Islet of Langerhans (tissue), 1 donor: ENCODE measurements around the gene ASIC2.

ENCODE experiments used
- FAIRE-seq: peaks from one replicate; lab custom pipeline; 2011; peaks lifted over from hg19 to GRCh38; lab: Jason Lieb, UNC

ASIC2 gene

DNA sequence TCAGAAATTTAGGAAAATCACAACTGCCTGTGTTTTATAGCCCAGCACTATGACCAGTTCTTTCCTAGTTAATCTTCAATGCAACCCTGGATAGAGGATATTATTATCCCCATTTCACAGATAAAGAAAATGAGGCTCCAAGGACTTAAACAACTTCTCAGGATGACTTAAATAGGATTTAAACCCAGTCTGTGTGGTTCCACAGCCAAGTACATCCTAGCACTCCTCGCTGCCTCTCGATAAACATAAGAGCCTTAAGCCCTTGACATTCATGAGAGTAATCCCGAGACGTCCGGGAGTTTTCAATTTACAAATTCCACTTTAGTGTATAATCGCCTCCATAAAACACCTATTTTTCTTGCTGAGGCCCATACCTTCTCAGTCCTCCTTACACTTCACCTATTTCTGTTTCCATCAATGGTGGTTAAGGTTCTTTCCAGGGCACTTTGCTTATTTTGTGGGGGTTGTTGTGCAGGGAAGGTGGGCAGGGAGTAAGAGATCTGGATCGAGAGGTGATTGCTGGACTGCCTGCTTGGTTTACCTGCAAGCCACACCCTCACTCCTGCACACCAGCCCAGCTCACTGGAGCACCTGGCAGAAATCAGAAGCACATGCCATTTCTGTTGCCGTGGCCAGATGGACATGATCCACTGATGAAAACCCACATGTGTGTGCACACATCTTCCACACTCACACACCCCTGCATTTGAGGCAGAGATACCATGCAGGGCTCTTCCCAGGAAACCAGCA lies 50.5 kb downstream of the ASIC2 start:
- no peak for FAIRE-seq

DNA sequence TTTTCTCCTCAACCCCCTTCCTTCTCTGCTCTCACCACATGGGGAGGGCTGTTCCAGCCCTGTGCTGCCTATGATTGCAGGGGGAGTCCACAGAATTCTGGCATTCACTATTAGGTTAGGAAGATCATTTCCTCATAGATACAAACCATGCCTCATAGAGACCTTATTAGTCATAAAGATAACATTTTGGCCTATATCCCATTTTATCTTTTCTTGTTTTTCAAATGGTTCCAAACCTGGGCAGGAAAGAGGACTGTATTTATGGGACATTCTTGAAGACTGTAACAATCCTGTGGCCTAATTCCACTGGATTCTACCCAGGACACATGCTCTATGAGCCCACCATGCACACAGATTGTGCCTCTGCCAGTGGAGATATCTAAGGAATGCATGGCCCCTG lies 51.7 kb downstream of the ASIC2 start:
- no peak for FAIRE-seq

DNA sequence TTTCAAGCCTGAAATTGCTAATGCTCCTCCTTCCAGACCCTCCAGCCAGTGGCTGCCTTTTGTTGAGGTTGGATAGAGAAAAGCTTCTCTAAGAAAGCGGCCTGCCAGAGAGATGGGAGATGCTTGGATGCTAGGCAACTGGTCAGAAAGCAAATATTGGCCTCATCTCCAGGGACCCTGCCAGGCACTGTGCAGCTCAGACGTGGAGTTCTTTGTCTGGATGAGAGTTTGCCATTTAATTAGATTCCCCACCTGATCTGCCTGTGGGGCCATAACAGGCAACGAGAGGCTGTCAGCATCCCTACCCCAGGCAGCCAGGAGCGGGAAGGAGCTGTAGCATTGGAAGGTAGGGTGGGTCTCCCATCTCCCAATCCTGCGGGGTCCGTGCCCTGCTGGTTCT lies 52.7 kb downstream of the ASIC2 start:
- FAIRE-seq, result no peak

DNA sequence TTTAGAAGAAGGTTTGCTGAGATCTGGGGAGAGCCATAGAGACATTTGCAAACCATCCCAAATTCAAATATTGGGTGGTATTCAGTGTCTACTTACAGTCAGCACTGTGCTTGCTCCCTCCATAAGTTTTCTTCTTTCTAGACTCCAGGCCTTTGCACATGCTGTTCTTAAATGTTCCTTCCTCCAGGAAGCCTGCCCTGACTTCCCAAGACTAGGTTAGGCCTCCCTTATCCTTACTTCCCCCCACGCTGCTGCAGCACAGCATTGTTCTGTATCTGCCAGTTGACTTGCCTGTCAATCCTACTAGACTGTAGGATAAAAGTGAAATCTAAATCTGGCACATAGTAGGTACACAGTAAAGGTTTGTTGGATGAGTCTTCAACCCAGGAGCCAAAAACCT lies 53.4 kb downstream of the ASIC2 start:
- no peak for FAIRE-seq

DNA sequence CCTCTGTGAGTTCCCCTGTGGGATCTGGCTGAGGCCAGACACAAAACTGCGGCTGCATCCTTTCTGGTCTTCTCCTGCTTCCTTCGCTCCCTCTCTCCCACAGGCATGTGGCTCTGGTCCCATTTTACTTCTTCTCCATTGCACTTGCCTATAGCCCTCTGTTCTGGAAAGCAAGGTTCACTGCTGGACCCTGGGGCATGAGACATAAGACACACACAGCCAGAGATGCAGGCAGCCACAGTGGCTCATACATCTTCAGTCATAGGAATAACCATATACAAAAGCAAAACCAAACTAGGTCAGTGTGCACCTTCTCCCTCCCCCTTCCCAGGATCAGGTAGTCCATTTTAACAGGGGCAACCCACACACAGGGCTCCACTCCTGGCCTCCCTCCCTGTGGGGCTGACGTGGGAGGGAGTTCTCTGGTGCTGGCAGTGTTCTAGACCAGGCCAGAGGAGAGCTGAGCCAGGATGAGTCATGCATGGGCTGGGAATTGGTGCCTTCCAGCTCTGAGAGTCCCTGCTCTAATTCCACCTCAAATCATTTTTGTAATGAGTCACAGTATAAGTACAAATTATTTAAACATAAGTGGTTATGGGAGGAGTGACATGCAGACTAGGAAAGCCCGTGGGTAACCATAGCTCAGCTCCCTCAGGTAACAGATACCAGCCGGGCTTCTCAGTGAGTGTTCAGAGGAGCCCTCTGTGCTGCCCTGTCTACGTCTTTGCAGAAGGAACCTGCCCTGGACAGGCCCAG lies 58.0 kb downstream of the ASIC2 start:
- FAIRE-seq, result no peak

DNA sequence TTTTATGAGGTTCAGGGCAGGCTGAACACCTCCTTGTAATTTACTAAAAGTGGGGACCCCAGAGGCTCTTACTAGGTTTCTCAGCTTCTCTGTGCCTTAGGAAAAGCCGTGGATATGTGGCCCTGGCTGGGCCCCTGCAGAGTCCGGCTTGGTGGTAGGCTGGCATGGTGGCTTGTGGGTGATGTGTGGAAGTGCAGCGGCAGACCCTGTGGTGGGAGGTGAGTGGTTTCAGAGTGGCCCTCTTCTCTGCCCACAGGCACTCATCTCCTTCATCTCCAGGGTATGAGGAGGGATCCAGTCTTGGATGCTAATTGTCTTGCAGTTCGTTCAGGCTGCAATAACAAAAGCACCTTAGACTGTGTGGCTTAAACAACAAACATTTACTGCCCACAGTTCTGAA lies 58.9 kb downstream of the ASIC2 start:
- no peak for FAIRE-seq

DNA sequence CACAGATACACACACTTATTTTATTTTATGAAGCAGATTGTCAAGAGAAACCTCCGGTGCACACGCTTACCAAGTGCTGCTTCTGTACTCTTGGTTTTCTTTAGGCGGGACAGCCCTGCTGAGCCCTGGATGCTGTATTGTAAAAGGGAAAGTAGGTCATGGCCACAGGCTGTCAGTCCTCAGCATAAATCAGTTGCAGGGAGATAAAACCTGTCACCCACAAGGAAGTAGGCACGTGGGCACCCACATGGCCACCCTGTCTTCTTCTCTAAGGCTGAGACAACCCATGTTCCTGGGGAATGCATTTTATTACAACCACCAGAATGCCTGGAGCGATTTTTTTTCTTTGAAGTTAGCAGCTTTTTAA lies 59.3 kb downstream of the ASIC2 start:
- no peak for FAIRE-seq

DNA sequence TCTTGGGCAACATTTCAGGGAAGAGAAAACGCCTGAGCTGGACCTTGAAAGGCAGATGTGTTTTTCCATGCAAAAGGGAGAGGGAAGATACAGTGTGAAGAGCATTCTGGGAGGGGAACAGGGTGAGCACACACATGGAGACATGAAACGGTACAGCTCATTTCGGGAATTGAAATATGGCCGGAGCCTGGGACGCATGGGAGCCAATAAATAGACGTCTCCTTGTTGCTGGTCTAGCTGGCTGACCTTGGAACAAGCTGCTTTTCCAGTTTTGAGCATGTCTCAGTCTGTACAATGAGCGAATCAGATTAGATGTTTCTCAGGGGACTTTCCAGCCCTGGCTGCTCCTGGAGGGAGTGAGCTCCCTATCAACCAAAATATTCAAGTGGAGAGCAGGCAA lies 63.6 kb downstream of the ASIC2 start:
- no peak for FAIRE-seq

DNA sequence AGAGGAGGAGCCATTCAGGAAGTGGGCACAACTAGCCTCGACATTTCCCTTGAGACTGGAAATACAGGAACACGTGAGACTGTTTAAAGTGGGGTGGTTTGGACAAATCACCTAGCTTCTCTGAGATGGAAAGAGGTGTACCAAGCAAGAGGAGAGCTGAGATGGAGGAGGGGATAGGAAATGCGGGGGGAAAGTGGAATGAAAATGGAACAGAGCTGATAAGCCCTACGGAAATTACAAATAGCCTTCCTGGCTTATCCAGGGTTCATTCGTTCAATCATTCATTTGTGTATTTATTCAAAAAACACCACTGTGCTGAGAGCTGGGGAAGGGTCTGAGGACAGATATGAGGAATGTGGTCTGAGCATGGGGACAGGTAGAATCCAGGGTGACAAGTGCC lies 64.1 kb downstream of the ASIC2 start:
- FAIRE-seq, result no peak

DNA sequence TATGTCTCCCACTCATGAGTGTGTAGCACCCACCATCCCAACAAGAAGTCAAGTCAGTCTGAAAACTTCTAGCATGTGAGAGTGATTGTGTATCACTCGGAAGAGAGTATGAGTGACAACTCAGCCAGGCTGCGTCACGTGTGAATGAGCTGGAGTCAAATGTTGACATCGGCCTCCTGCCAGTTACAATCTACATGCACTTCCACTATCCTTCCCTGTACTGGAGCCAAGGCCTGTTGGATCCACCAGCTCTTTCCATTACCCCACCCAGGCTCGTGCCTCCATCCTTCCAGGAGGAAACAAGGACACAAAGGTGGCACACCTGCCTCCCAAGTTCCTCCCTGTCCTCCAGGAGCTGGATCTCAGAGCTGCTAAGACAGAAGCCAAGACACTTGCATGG lies 64.5 kb downstream of the ASIC2 start:
- no peak for FAIRE-seq

DNA sequence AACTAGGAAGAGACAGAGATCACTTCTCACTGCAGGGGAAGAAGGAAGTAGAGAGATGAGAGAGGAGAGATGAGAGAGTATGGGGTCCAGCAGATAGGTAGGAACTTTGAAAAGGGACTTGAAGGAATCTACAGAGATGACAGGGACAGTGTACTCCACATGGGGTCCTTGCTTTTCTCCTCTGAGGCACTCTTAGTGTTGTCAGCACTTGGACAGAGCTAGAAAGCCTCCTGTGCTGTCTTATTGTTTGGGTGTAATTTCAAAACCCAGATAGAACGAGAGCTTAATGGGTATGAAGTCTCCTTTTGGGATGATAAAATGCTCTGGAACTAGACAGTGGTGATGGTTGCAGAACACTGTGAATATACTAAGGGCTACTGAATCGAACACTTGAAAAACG lies 65.2 kb downstream of the ASIC2 start:
- FAIRE-seq, result no peak

DNA sequence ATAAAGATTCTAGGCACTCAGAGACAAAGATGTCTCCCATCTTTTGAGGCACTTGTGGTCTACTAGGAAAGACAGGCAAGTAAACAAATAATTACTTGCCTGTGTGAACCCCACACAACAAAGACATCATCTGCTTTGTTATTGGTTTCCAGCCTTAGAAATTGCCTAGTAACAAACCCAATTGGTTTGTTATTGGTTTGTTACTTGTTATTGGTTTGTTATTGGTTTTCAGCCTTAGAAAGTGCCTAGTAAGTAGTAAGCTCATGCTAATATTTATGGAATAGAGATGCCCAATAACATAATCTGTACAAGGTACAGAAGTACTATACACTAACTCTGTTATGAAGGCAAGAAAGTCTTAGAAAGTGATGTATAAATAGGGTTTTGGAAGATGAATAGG lies 67.1 kb downstream of the ASIC2 start:
- no peak for FAIRE-seq

DNA sequence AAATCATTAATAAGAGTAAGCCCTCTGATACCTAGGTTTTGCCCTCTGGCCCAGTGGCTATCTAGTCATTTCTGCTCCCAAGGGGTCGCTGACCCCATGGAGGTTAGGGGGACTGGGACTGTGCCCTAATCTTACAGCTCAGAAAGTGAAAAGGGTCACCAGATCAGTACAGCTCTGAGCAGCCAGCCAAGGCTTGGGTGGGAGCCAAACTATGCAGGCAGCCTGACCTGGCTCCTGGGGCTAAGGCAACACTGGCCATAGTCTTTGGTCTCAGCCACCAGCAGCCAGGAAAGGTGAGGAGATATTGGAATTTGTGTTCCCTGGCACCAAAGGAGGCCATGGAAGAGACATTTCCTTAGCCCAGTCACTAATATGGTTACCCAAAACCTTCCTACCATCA lies 67.6 kb downstream of the ASIC2 start:
- FAIRE-seq, result no peak

DNA sequence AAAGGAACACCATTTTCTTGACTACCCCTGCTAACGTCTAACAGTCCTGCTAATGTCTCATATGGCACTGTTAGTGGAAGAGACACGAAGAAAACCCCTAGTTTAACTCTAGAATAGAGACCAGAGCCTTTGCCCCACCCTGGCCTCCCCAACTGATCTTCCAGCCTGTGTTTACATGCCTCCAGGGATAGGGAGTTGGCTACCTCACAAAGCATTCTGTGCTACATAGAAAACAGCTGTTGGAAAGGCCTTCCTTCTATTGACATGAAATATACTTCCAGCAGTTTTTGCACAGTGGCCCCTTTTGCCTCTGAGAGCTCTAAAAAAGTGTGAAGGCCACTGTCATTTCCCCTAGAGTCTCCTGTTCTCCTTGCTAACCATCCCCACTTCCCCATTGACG lies 73.1 kb downstream of the ASIC2 start:
- FAIRE-seq, result no peak

DNA sequence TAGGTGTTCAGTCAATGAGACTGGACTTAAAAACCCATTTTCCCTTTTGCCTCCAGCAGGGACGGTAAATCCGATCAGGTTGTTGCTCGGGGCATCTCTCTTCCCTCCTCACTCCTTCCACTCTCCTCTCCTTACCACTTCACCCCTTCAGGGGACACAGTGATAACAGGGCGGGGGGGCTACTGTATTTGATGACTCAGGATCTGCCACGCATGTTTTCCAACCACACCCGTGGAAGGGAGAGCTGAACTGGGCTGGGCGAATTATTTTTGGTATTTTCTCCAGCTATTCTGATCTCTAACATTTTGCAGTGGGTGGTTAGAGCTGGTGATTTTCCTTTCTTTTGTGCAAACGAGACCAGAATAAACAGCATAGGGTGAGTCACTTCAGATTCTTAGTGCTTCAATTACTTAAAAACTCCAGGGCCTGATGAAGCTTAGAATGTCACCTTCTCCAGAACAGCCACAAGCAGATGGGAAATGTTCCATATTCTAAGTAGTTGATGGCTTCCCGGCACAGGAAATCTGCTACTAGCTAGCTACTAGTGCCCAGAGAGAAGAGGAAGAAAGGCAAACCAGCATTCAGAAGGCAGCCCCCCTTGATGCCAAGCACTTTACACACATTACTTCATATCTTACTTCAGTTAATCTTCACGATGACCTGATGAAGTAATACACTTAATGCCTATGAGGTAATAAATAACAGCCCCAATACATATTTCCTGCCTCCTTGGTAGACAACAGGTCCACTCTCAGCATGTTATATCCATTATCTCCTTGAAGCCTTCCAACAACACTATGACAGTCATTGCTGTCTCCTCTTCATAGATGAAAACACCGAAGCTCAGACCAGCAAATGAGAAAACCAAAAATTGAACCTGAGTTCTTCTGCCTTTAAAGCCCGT lies 74.1 kb downstream of the ASIC2 start:
- FAIRE-seq, result no peak

DNA sequence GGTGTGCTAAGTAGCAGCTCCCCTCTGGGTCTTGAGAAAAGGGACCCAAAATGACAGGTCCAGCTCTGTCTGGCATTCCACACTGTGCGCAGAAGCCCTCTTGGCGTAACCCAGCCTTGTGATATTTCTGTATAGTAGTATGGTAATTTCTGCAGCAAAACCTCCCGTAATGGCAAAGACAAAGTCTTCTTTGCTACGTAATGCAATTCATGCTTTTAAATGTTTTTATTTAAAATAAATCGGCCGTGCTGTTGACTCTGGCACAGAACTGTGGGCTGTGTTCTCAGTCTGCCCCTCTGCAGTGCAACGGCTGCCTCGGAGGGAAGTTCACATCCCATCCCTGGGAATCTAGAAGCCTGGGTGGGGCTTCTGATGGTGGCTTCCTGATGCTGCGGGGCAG lies 75.2 kb downstream of the ASIC2 start:
- FAIRE-seq, result no peak

DNA sequence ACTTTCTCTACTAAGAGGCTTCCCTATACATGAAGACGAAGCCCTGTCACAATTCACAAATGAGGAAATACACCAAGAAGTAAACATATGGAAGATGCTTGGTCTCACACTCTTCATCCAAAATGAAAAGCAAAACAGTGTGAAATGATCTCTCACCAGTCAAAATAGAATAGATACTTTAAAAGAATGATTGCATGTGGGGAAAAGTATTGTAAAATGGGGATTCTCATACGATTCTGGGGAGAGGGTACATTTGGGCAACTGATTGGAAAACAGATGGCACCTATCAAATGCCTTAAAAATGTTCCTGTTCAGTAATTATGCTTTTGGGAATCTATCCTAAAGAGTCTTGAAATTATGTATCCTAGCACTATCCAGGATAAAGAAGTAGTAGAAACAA lies 78.1 kb downstream of the ASIC2 start:
- no peak for FAIRE-seq

DNA sequence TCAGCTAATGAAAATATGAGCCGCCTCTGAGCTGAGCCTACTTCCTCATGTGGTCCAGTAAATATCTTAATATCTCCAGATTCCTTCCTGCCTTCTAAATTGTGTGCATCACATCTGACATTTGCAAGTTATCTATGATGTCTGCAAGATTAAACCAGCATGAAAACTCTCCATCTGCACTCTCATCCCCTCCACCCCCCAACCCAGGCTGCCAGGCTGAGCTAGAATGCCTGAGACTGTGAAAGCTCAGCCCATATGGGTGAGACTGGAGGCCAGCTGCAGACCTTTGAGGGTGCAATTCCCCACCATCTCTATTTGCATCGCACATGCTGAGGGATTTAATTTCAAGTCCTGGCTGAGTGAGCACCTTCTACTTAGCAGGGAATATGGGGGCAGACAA lies 82.8 kb downstream of the ASIC2 start:
- no peak for FAIRE-seq

DNA sequence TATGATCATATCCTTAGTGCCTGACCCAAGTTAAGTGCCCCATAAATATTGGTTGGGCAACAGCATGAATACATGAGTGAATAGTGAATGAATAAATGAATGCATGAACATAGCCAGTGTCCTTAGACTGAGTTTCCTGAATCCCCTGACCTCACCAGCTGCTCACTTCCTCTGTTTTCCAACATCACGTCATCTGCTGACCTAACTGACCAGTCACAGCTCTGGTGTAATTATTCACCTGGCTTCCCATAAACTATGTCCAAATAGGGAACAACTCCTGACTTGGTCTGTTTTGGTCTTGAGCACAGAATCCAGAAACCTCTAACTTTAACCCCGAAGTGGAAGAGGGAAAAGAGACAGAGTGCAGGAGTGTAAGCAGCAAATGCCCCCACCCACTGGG lies 83.4 kb downstream of the ASIC2 start:
- no peak for FAIRE-seq

DNA sequence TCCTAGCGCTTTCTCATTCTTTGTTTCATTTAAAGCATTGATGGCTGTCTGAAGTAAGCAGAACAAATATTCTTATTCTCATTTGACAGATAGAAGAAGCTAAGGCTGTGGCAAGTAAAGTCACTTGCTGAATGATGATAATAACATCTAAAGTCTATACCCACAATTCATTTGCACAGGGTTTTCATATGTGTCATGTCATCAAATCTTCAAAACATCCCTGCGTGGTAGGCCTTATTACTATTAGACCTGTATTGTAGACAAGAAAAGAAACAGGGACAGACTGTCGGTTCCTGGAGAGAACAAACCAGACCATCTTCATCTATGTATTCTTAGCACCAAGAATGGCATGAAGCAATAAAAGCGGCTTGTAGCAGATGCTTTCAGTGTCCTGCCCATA lies 85.9 kb downstream of the ASIC2 start:
- FAIRE-seq, result no peak

DNA sequence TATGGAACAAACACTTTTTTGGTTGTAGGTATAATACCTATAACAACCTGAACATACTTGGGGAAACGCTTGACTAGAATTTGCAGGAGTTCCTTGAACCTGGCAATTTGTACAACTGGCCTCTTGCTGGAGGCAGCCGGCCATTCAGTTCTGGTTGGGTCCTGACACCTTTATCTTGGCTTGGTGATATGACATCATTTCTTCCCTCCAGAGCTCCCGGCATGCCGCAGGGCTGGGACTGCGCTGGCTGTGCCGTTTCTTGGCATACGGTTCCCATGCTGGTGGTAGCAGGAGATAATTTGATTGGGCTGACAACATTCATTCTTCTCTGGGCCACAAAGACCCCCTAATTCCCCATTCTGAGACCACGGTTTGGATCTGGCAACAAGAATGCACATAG lies 87.5 kb downstream of the ASIC2 start:
- FAIRE-seq, result no peak

DNA sequence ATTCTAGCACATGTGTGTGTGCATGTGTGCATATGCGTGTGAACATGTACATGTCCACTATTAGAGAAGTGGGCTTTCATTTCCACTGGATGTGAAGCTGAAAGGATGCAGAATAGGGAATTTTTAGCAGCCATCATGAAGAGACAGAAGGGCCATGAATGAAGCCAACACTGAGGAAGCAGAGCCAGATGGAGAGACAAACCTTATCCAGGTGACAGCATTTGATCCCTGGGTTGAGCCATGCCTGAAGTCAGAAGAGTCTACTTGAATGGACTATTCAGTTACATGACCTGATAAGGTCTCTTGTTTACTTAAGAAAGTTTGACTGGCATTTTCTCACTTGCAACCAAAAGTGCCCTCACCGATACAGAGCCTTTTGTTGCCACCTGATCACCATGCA lies 88.4 kb downstream of the ASIC2 start:
- FAIRE-seq, result no peak

DNA sequence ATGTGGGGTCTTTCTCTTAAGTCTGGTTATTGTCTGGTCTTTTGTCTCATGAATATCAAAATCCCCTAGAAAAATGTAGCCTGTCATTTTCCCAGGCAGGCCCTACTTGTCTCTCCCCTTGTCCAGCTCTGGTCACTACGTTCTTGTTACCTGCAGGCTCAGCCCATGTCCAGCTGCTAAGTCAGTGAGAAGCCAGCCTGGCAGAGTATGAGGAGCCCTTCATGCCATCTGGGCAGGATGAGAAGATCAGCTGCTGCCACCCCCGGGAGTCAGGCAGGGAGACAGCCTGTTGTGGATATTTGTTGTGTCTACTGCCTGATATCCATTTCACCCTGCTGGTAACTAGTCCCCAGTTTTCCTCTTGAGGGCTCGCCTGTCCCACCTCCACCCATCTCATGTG lies 88.9 kb downstream of the ASIC2 start:
- no peak for FAIRE-seq
